GM10266 (cell line): Measurements from ENCODE around the gene SIGLEC12.

Experiments
- DNase-seq: peaks from one replicate; pipeline ENCODE4 v3.0.0; 2012; ENCODE audit errors: extremely low spot score
- CTCF ChIP-seq: IDR thresholded peaks from 2 replicates; pipeline ENCODE4 v1.5.1; 2012; ENCODE audit warnings: mild to moderate bottlenecking, low read depth; ENCODE audit not compliant: control insufficient read depth, insufficient read depth; ENCODE audit errors: missing control alignments

SIGLEC12 gene

GRCh38 chr19:51493776-51494175 is 7.8 kb downstream of the SIGLEC12 start:
- DNase-seq: no peak
- TF ChIP-seq CTCF: no peak

GRCh38 chr19:51491586-51491985 is 10.0 kb downstream of the SIGLEC12 start:
- TF ChIP-seq CTCF: no peak
- no peak for DNase-seq

DNA sequence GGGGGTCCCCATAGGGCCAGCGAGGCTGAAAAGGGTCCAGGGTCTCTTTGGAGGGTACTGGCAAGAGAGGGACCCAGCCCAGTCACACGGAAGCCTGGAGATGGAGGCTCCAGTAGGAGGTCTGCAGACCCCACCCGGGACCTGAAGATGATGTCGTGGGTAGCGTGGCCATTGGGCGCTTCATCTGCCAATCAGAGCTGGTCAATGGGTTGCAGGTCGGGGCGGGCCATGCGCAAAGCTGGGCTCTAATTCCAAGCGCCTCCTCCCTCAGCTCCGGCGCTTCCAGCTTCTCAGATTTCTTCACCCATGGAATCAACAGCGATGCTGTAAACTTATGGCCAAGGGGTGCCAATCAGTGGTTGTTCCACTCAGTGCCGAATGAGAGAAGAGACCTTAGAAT is 10.9 kb downstream of the SIGLEC12 start:
- DNase-seq: no peak

DNA sequence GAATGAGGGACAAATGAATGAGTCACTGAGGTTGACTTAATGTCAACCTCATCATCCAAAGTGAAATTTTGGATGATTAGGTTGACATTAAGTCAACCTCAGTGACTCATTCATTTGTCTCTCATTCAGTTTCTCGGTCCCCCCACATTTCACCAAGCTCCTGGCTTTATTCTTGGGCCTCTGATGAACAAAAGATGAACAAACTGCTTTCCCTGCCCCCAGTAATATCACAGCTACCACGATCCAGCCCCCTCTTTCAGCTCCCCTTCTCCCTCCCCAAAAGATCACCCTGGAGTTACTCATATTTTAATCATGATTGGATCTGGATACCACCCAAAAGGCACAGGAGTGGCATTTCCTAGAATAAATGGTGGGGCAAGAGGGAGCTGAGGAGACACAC is 12.5 kb downstream of the SIGLEC12 start:
- no peak for DNase-seq
- no peak for TF ChIP-seq CTCF

More for the DNA sequence above, 10.9 kb downstream of the SIGLEC12 start:
- no peak for TF ChIP-seq CTCF

DNA sequence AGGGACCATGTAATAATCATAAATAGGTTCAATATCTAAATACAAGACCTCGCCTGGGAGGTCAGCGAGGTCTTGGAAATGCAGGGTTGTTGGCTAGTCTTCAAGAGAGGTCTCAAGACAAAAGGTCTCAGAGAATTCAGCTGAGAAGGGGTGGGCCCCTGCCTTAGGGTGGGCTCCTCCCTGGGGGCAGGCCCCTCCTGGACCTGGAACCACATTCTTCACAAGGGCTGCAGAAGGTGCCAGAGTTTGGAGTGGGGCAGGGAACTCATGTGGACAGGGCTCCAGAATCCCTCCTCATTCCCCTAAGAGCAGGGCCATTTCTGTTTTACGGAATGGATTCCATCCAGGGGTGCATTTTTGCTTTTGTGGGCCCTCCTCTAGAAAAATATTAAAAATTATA is 13.1 kb downstream of the SIGLEC12 start:
- TF ChIP-seq CTCF: no peak
- no peak for DNase-seq

DNA sequence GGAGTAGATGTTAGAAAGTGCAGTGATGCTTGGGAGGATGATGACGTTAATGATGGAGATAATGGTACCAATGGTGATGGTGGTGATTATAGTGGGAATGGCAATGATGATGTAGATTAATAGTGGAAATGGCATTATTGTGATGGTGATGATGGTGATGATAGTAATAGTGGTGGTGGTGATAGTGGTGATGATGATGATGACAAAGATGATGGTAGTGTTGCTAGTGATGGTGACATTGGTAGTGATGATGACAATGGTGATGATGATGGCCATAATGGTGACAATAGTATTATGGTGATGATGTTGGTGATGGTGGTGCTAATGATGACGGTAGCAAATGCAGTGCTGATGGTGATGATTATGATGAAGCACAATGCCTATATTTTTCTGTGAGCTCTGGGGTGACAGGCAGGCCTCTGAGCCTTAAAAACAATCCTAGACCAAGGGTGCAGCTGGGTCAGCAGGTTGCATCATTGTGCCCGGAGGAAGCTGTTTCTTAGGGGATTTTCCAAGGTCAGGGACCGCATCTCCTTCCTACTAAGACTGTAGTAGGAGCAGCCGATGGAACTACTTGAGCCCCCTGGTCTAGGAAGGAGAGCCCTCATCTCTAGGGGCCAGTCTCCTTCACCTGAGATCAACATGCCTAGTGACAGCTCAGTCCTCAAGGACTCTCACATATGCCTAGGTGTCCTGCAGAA is 15.5 kb downstream of the SIGLEC12 start:
- no peak for DNase-seq
- TF ChIP-seq CTCF: no peak

GRCh38 chr19:51480590-51480989 is 21.0 kb downstream of the SIGLEC12 start:
- no peak for DNase-seq

More at GRCh38 chr19:51480590-51480989, 21.0 kb downstream of the SIGLEC12 start:
- no peak for TF ChIP-seq CTCF
